ENCODE data around the gene TRIM67.

TRIM67 gene

GRCh38 chr1:231165371-231165770 lies 3.5 kb downstream of the TRIM67 start:
- no peaks in the 10 kb centered on the region for H3K4me1 Mint-ChIP-seq
- H3K9me3 Mint-ChIP-seq, result no peaks in the 10 kb centered on the region
- no peak overlapping the region for H3K27ac Mint-ChIP-seq
- H3K36me3 Mint-ChIP-seq, result no peaks in the 10 kb centered on the region
- no peak overlapping the region for H3K4me3 Mint-ChIP-seq
- H3K27me3 Mint-ChIP-seq, result peaks cover 61% of the 10 kb centered on the region
- ATAC-seq, result no peak

- no peaks in the 10 kb centered on the region for H3K4me1 Mint-ChIP-seq
- no peaks in the 10 kb centered on the region for H3K36me3 Mint-ChIP-seq
- no peak overlapping the region for H3K27ac Mint-ChIP-seq
- ATAC-seq, result no peak
- H3K27me3 Mint-ChIP-seq, result peaks cover 51% of the 10 kb centered on the region
- H3K4me3 Mint-ChIP-seq, result no peak overlapping the region
- no peaks in the 10 kb centered on the region for H3K9me3 Mint-ChIP-seq
These were observed 4.5 kb downstream of the TRIM67 start for GRCh38 chr1:231166398-231166797.

GRCh38 chr1:231170875-231171274 lies 9.0 kb downstream of the TRIM67 start:
- no peak overlapping the region for H3K27ac Mint-ChIP-seq
- H3K9me3 Mint-ChIP-seq, result no peaks in the 10 kb centered on the region
- H3K4me3 Mint-ChIP-seq, result no peak overlapping the region
- H3K36me3 Mint-ChIP-seq, result no peaks in the 10 kb centered on the region
- no peaks in the 10 kb centered on the region for H3K4me1 Mint-ChIP-seq
- no peak for ATAC-seq
- H3K27me3 Mint-ChIP-seq, result peaks cover 43% of the 10 kb centered on the region

GRCh38 chr1:231171623-231172197 lies 9.9 kb downstream of the TRIM67 start:
- ATAC-seq, result no peak
- Mint-ChIP-seq H3K9me3 (no peaks in the 10 kb centered on the region), H3K4me1 (no peaks in the 10 kb centered on the region), H3K27ac (no peak overlapping the region), H3K4me3 (no peak overlapping the region), H3K27me3 (peaks cover 43% of the 10 kb centered on the region), H3K36me3 (no peaks in the 10 kb centered on the region)

GRCh38 chr1:231172411-231172810 lies 10.6 kb downstream of the TRIM67 start:
- Mint-ChIP-seq H3K27me3 (peaks cover 44% of the 10 kb centered on the region), H3K4me1 (no peaks in the 10 kb centered on the region), H3K4me3 (no peak overlapping the region), H3K36me3 (no peaks in the 10 kb centered on the region), H3K27ac (no peak overlapping the region), H3K9me3 (no peaks in the 10 kb centered on the region)
- ATAC-seq, result no peak

GRCh38 chr1:231176421-231176820 lies 14.6 kb downstream of the TRIM67 start:
- Mint-ChIP-seq H3K4me1 (no peaks in the 10 kb centered on the region), H3K27me3 (peaks cover 67% of the 10 kb centered on the region), H3K36me3 (no peaks in the 10 kb centered on the region), H3K9me3 (no peaks in the 10 kb centered on the region), H3K4me3 (no peak overlapping the region), H3K27ac (no peak overlapping the region)
- no peak for ATAC-seq

GRCh38 chr1:231177226-231177625 lies 15.4 kb downstream of the TRIM67 start:
- H3K27me3 Mint-ChIP-seq, result peaks cover 75% of the 10 kb centered on the region
- no peaks in the 10 kb centered on the region for H3K36me3 Mint-ChIP-seq
- H3K4me3 Mint-ChIP-seq, result no peak overlapping the region
- ATAC-seq, result no peak
- no peak overlapping the region for H3K27ac Mint-ChIP-seq
- no peaks in the 10 kb centered on the region for H3K4me1 Mint-ChIP-seq
- H3K9me3 Mint-ChIP-seq, result no peaks in the 10 kb centered on the region

- Mint-ChIP-seq H3K27me3 (peaks cover 81% of the 10 kb centered on the region), H3K36me3 (no peaks in the 10 kb centered on the region), H3K9me3 (no peaks in the 10 kb centered on the region), H3K4me1 (no peaks in the 10 kb centered on the region), H3K27ac (no peak overlapping the region), H3K4me3 (no peak overlapping the region)
- ATAC-seq, result no peak
These were observed 16.1 kb downstream of the TRIM67 start for GRCh38 chr1:231177936-231178335.

GRCh38 chr1:231178970-231179369 lies 17.1 kb downstream of the TRIM67 start:
- no peaks in the 10 kb centered on the region for H3K36me3 Mint-ChIP-seq
- no peaks in the 10 kb centered on the region for H3K9me3 Mint-ChIP-seq
- H3K27ac Mint-ChIP-seq, result no peak overlapping the region
- H3K27me3 Mint-ChIP-seq, result peaks cover 70% of the 10 kb centered on the region
- no peaks in the 10 kb centered on the region for H3K4me1 Mint-ChIP-seq
- ATAC-seq, result no peak
- H3K4me3 Mint-ChIP-seq, result no peak overlapping the region

- Mint-ChIP-seq H3K36me3 (no peaks in the 10 kb centered on the region), H3K4me1 (no peaks in the 10 kb centered on the region), H3K9me3 (no peaks in the 10 kb centered on the region), H3K4me3 (no peak overlapping the region), H3K27ac (no peak overlapping the region), H3K27me3 (peaks cover 64% of the 10 kb centered on the region)
- ATAC-seq, result no peak
These were observed 18.2 kb downstream of the TRIM67 start for GRCh38 chr1:231180034-231180433.

GRCh38 chr1:231181271-231181670 lies 19.4 kb downstream of the TRIM67 start:
- peaks cover 64% of the 10 kb centered on the region for H3K27me3 Mint-ChIP-seq
- no peaks in the 10 kb centered on the region for H3K4me1 Mint-ChIP-seq
- no peak for ATAC-seq
- H3K4me3 Mint-ChIP-seq, result no peak overlapping the region
- H3K9me3 Mint-ChIP-seq, result no peaks in the 10 kb centered on the region
- no peaks in the 10 kb centered on the region for H3K36me3 Mint-ChIP-seq
- H3K27ac Mint-ChIP-seq, result no peak overlapping the region

- Mint-ChIP-seq H3K4me1 (no peaks in the 10 kb centered on the region), H3K27ac (no peak overlapping the region), H3K27me3 (peaks cover 61% of the 10 kb centered on the region), H3K9me3 (no peaks in the 10 kb centered on the region), H3K4me3 (no peak overlapping the region), H3K36me3 (no peaks in the 10 kb centered on the region)
- ATAC-seq, result no peak
These were observed 20.5 kb downstream of the TRIM67 start for GRCh38 chr1:231182317-231182716.

- no peak for ATAC-seq
- H3K4me3 Mint-ChIP-seq, result no peak overlapping the region
- peaks cover 52% of the 10 kb centered on the region for H3K27me3 Mint-ChIP-seq
- no peaks in the 10 kb centered on the region for H3K36me3 Mint-ChIP-seq
- H3K9me3 Mint-ChIP-seq, result no peaks in the 10 kb centered on the region
- H3K4me1 Mint-ChIP-seq, result no peaks in the 10 kb centered on the region
- no peak overlapping the region for H3K27ac Mint-ChIP-seq
These were observed 22.1 kb downstream of the TRIM67 start for GRCh38 chr1:231183639-231184590.

- H3K4me1 Mint-ChIP-seq, result no peaks in the 10 kb centered on the region
- peaks cover 2% of the 10 kb centered on the region for H3K9me3 Mint-ChIP-seq
- ATAC-seq, result no peak
- no peak overlapping the region for H3K4me3 Mint-ChIP-seq
- peaks cover 52% of the 10 kb centered on the region for H3K27me3 Mint-ChIP-seq
- H3K27ac Mint-ChIP-seq, result no peak overlapping the region
- H3K36me3 Mint-ChIP-seq, result no peaks in the 10 kb centered on the region
These were observed 23.0 kb downstream of the TRIM67 start for GRCh38 chr1:231184891-231185290.

- Mint-ChIP-seq H3K4me3 (no peak overlapping the region), H3K9me3 (peaks cover 2% of the 10 kb centered on the region), H3K27me3 (peaks cover 48% of the 10 kb centered on the region), H3K27ac (no peak overlapping the region), H3K36me3 (no peaks in the 10 kb centered on the region), H3K4me1 (no peaks in the 10 kb centered on the region)
- no peak for ATAC-seq
These were observed 23.5 kb downstream of the TRIM67 start for GRCh38 chr1:231185391-231185790.
